NOMO-1 treated with DMSO at 0.1 percent for 48 hours (cell line): ENCODE results near the gene TMCO4.
"Not testable (repeated sequence)": the region's sequence is repeated elsewhere in the genome, so short reads cannot be mapped to it uniquely, and the experiment has no call there.

Experiments
- DNase-seq: peaks from one replicate; lab custom pipeline; 2025; ENCODE audit not compliant: unreplicated experiment; lab: John Stamatoyannopoulos, UW

Gene TMCO4

DNA sequence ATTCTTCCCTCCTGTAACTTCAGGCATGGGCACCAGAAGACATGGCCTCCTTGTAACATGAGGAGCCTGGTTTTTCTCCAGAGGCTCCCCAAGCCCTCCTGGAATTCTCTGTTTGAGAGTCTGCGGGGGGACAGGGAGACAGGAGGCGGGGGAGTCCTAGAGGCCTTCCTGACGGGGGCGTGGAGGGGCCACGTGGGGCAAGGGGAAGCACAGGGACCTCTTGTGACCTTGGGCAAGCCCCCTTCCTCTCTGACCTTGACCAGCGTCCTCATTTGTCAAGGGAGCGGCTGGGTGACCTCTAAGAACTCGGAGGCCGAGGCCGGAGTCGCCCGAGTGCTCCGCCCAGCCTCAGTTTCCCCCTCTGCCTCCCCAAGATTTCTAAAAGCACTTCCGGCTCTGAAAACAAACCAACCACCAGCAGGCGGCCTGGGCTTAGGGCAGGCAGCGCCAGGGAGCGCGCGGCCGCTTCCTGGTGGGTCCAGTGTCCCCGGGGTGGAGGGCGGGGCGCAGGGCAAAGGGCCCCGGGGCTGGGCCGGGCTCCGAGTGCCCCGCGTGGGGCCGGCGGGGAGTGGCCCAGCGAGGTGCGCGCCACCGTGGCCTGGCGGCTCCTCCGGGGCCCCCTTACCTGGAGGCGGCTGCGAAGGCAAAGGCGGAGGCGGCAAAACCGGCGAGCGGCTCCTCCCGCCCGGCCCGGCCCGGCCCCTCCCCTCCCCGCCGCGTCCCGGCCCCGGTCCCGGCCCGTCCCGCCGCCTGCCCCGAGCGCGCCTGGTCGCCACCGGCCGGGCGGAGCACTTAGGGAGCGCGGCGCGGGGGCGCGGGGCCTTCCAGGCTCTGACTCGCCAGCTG is at the start of gene TMCO4:
TSS of gene TMCO4 (minus strand) at position 687 of the 846 bp plus-strand sequence. CDS start 19,158 bp downstream, outside the sequence.
- DNase-seq = peak; percentile 70

DNA sequence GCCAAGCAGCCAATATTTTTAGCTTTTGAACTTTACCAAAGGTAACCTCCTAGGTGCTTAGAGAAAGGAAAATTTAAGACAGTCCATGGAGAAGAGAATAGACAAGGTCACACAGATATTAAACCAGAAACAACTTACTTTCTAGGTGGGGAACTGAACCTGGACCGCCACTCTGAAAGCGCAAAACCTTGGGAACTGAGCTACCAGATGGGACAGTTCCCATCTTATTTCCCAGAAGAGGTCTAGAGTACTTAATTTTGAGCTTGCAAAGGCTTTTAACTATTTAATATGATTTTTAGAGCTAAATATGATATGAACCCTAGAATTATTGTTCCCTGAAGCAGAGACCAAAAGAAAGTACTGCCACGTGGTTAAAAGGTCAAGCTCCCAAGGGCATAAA is 49.6 kb upstream of the TMCO4 start:
- DNase-seq = not testable (repeated sequence)

DNA sequence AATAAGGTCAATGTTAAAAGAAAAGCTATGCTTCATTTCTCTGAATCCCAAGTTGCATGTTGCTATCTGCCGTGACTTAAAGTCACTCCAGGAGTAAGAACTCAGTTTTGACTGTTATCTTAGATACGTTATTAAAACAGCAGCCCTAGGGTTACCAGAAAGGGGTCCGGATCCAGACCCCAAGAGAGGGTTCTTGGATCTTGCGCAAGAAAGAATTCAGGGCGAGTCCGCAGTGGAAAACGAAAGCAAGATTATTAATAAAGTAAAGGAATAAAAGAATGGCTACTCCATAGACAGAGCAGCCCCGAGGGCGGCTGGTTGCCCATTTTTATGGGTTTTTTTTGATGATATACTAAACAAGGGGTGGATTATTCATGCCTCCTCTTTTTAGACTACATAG is 47.6 kb upstream of the TMCO4 start:
- not testable (repeated sequence) for DNase-seq

DNA sequence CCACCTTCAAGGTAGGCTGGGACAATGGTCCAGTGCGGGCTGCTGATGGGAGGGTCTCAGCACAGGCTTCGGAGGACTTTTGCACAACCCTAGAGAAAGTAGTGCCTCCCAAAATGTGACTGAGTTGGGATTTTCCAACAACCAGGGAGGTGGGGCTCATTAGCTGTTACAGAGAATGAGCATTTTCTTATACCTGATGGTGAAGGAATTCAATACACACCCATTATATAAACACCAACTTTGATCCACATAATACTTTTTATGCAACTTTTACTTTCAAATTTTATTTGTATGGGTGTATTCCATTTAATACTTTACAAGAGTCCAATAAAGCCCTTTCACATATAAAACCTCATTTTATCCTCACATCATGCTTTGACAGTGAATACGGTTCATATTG is 46.6 kb upstream of the TMCO4 start:
- DNase-seq = no peak

DNA sequence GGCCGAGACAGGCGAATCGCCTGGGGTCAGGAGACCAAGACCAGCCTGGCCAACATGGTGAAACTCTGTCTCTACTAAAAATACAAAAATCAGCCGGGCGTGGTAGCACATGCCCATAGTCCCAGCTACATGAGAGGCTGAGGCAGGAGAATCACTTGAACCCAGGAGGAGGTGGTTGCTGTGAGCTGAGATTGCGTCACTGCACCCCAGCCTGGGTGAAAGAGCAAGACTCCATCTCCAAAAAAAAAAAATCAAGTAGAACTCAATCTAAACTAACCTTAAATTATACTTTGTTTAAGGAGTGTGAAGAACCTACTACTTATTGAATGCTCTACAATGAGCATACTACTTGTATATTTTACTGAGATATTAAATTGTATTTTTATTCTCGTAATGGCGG is 45.8 kb upstream of the TMCO4 start:
- DNase-seq = no peak

DNA sequence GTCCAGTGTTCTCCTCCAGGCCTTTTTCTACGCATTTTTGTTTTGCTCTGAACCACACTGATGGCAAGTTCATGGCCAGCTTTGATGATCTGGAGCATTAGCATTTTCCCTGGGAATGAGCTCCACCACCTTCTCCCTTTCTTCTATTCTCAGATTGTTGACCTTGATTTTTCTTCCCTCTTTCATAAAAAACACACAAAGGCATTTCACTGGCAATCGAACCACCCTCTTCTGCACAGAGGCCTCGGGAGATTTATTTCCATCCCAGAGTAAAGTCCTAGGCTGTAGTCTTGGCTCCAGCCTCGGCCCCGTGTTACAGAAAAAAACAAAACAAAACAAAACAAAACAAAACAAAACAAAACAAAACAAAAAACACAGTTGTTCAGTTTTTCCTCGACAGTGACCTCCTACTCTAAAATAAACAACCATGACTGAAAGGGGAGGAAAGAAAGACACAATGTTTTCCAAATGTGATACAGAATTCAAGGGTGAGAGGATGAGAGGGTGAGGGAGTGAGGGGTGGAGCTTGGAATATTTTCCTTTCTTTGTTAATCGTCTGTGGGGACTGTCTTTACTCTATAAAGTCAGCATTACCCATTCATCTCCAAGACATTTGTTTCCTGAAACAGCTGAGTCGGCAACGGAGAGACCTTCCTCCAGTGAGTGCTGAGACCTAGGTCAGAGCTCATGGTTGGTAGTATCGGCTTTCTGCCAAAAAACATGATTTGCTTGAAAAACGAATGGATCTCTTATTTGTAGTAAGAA is 45.2 kb upstream of the TMCO4 start:
- DNase-seq = no peak

DNA sequence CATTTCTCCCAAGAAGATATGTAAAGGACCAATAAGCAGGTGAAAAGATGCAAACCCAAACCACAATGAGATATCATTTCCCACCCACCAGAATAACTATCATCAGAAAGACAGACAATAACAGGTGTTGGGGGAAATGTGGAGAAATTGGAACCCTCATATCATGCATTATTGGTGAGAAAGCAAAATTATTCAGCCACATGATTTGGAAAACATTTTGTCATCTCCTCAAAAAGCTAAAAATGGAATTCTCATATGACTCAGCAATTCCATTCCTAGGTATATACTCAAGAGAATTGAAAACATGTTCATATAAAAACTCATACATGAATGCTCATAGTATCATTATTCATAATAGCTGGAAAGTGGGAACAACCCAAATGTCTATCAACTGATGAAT is 40.5 kb upstream of the TMCO4 start:
- no peak for DNase-seq

DNA sequence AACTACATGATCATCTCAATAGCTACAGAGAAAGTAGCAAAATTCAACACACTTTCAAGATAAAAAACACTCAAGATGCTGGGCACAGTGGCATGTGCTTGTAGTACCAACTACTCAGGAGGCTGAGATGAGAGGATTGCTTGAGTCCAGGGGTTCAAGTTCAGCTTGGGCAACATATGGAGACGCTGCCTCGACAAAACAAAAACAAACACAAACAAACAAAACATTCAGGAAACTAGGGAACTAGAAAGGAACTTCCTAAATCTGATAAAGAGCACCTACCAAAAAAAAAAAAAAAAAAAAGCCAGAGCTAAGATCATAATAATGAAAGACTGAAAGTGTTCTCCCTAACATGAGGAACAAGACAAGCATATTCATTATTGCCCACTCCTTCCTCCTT is 38.1 kb upstream of the TMCO4 start:
- no peak for DNase-seq

DNA sequence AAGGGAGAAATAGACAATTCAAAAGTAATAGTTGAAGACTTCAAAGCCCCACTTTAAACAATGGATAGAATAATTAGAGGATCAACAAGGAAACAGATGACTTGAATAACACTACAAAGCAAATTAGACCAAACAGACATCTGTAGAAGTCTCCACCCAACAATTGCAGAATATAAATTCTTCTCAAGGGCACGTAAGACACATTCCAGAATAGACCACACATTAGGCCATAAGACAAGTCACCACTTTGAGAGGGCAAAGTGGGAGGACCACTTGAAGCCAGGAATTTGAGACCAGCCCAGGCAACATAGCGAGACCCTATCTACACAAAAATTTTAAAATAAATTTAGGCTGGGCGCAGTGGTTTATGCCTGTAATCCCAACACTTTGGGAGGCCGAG is 35.9 kb upstream of the TMCO4 start:
- no peak for DNase-seq

DNA sequence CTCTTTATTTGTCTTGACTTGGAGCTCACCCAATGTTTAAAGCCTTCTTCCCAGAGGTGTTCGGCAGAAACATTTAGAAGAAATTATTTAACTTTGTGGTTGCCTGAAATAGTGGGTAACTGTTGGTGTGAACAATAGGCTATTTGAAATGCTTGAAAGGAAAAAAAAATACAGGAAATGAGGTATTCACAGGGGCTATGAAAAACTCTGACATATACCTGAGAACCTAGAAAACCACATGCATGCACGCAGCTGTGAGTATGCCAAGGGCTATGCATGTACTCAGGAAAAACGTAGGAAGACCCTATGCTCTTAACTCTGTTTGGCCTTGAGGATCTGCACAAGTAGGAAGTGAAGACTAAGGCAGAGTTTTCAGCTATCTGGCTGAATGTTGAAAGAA is 31.7 kb upstream of the TMCO4 start:
- DNase-seq = no peak

DNA sequence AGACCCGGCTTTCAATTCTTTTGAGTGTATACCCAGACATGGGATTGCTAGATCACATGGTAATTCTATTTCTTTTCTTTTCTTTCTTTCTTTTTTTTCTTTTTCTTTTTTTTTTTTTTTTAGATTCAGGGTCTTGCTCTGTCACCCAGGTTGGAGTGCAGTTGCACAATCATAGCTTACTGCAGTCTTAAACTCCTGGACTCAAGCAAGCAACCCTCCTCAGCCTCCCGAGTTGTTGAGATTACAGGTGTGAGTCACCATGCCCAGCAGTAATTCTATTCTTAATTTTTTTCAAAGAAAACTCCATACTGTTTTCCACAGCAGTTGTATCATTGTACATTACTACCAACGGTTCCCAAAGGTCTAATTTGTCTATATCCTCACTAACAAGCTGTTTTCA is 28.8 kb upstream of the TMCO4 start:
- DNase-seq = no peak

DNA sequence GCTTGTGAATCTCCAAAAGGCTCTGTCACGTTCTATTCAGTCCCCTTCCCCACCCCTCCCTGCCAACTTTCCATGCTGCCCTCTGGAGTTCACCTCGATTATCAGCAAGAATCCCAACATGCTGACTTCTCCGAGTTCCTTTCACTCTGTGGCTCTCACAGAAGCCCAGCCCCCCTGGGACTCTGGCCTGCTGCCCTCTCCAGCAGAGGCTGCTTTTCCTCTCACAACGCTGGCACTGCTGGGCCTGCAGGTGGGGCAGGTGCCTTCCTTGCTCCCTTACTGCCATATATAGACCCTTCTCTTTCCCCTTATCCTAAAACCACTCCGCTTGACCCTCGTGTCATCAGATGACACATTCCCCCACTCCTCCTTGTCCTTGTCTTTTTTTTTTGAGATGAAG is 25.6 kb upstream of the TMCO4 start:
- no peak for DNase-seq

DNA sequence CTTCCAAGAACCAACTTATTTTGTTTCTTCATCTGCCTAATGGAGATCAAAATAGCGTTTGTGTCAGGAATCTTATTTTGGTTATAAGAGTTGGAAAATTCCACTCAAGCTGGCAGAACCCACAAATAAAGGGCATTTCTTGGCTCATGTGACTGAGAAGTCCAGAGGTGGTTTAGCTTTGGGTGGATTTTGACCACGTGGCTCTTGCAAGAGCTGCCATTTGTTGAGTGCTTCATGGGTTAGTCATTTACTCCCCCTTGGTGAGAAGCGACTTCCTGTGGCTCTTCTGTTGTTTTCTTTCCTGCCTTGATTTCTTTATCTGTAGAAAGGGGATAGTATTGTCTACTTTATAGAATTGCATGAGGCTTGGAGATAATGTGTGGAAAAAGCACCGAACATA is 24.8 kb upstream of the TMCO4 start:
- DNase-seq = no peak

DNA sequence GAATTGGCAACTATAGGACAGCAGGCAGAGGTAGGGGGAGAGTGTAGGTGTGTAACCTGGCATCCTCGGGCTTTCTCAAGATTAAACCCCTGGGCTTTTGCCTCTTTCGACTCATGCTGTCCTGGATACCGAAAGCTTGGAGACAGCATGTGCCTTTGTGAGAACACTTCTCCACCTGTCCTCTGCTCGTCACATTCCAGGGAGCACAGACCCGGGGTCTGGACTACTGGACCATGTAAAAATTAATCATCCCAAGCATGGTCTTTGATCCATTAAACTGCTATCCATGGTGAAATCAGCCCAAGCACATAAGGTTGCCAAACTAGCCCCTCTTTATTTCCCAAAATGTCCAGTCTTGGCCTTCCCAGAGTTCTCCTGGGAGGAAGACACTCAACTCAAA is 24.3 kb upstream of the TMCO4 start:
- DNase-seq = no peak

DNA sequence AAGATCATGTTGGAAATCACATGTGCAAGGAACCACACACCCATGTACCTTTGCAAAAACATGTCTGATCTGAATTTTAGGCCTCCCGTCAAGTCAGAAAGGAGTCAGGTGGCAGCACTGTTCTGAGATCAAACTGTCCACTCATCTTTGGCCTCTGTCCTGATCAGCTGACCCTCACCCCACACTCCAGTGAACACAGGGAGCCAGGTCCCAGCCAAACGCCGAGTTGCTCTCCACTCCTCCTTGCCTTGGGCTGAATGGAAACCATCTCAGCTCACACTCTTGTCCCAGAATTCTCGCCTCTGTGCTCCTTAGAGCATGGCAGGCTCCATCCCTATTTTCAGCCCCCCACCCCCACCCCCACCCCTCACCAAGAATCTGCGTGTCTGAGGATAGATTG is 20.0 kb upstream of the TMCO4 start:
- DNase-seq = no peak

DNA sequence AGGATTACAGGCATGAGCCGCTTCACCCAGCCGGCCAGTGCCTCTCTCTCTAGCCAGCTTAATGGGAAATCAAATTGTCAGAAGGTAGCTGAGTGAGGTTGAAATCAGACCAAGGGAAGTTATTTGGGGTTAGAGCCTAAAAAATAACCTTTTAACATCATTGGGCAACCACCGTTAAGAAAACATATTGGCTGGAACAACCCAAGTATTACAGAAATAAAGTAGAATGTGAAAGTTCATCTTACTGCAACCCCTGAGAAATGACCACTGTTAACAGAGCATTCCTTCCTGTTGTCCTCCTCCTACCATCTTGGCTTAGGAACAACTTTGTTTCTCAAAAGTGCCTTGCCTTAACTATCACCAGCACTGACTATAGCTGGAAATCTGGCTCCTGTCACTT is 18.6 kb upstream of the TMCO4 start:
- DNase-seq = no peak

DNA sequence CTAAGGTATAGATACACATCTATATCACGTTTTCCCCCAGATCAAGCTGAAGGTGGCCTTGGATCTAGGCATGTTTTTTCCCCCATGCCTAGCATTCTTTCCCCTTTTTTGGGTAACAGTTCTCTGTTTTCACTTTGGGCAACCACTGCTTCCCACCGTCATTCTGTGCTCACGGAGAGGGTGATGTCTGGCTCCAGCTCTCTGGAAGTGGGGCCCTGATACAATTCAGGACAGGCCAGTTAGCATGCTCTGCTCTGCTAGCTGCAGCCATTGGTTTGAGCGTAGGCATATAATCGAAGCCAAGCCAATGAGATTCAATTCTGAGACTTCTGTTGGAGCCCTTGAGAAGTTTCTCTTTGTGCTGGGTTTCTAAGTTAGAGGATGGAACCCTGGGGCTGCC is 17.4 kb upstream of the TMCO4 start:
- no peak for DNase-seq

DNA sequence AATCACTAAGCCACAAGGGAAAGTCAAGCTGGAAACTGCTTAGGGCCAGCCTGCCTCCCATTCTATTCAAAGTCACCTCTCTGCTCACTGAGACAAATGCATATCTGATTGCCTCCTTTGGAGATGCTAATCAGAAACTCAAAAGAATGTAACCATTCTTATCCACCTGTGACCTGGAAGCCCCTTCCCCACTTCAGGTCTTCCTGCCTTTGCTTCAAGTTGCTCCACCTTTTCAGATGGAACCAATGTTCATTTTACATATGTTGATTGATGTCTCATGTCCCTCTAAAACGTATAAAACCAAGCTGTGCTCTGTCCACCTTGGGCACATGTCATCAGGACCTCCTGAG is 17.0 kb upstream of the TMCO4 start:
- not testable (repeated sequence) for DNase-seq

DNA sequence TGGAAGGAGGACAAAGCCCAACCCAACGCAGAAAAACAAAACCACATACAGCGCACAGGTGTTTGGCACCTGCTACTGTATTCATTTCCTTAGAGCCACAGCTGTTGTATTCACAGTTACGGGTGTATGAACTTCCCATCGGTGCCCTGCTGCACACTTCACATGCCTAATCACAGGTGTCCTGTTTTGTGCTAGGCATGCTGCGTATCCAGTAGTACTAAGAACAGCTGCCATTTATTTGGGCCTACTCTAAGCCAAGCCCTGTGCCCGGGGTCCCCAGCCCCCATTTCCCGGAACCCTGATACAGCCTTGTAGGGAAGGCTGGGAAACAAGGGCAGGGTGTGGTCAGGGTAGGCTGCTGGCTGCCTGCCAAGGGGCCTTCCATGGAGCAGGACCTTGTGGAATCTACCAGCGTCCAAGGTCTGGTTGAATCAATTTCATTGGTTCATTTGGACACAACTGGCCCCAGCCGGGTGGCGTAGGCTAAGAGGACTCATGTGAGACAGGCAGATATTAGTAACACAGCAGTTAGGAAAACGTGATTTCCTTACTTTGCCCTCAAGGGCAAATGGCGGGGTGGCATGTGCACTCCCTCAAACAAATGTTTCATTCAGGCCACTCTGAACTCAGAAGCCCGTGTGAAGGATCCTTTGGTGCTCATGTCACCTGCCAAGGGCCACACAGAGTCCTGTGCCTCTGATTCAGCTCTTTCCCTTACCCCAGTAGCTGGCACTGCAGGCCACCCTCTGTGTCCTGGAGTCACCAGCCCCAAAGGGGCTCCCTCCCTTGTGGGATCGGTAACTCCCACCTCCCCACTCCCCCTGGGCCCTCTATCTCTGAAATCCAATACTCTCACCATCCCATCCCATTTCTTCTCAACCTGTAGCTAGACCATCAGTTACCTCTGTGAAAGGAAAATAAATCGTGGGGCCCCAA is 16.4 kb upstream of the TMCO4 start:
- DNase-seq = no peak

DNA sequence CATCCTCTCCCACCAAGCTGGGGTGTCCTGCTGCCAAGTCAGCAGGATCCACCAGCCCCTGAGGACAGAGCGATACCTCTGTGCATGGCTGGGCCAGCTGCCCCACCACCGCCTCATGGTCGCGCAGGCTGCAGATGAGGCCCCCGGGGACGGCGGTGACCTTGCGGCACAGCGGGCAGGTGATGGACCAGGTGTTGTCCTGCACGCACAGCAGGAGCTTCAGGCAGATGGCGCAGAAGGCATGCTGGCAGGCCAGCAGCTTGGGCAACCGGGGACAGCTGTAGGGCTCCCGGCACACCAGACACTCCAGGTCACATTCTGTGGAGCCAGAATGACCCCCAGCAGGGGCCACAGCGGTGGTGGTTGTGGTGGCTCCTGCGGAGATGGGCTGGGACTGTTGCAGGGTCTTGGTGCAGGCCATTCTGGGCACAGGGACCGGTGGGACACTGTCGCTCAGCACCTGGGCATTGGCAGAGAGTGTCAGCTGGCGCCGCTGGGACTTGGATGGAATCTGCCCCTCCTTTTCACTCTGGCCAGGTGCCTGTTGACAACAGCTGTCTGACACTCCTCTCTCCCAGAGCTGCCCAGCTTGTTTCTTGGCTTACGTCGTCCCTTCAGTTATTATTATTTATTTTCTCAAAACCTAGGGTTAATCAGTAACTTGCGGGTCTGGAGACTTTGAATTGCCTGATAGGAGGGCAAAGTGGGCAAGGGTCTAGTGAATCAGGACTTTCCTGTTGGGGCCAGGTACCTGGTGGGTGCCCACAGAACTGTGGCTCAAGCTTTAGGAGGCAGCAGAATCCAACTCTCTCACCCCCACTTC is 15.2 kb upstream of the TMCO4 start, which contains the start of gene RNF186:
TSS of gene RNF186 (minus strand) at position 603 of the 823 bp plus-strand sequence. CDS start at position 421, 182 bp downstream.
- no peak for DNase-seq
